Activated T-helper 1 cell treated with anti-CD3 and anti-CD28 coated beads, Interleukin-12 subunit alpha, Interleukin-12 subunit beta, Interleukin-2, Interleukin-4 antibody, amounts not matched to agents 30 ng/mL and 10 ng/mL and 1 ng/mL, durations not matched to agents 14 hours and 24 hours and 36 hours (primary cell): Measurements from ENCODE around the gene IRX2. TPM values are rescaled to one million over a fixed set of nuclear protein-coding genes. Genes with fewer than 3 reads are reported as not detected.

Experiments used
- DNase-seq: peaks from one replicate; pipeline ENCODE4 v3.0.0; 2021; ENCODE audit warnings: low spot score
- H3K27ac Mint-ChIP-seq: one replicate; pipeline ENCODE4 v1.8.0; 2021; ENCODE audit warnings: mild to moderate bottlenecking, mixed read lengths
- H3K27me3 Mint-ChIP-seq: one replicate; pipeline ENCODE4 v1.8.0; 2022; ENCODE audit warnings: mild to moderate bottlenecking, moderate library complexity, mixed read lengths; ENCODE audit not compliant: insufficient read depth
- H3K36me3 Mint-ChIP-seq: one replicate; pipeline ENCODE4 v1.8.0; 2021; ENCODE audit warnings: low read depth, mixed read lengths
- H3K4me1 Mint-ChIP-seq: one replicate; pipeline ENCODE4 v1.8.0; 2021; ENCODE audit warnings: low read depth, mixed read lengths
- H3K4me3 Mint-ChIP-seq: one replicate; pipeline ENCODE4 v1.8.0; 2021; ENCODE audit warnings: mild to moderate bottlenecking, moderate library complexity, mixed read lengths
- H3K9me3 Mint-ChIP-seq: one replicate; pipeline ENCODE4 v1.8.0; 2021; ENCODE audit warnings: mixed read lengths
- intact Hi-C: fragments of 100-400 bp; cut with micrococcal nuclease; formaldehyde crosslinking; loops from one replicate; pipeline ENCODE4 v1.15.1; 2024
- total RNA-seq: library from RNA; stranded (reverse); gene quantifications from 2 replicates; pipeline ENCODE4 v1.2.3, GENCODE V29; 2022

The IRX2 gene
- total RNA-seq, 1 donor from 2014 or later, result not detected

DNA sequence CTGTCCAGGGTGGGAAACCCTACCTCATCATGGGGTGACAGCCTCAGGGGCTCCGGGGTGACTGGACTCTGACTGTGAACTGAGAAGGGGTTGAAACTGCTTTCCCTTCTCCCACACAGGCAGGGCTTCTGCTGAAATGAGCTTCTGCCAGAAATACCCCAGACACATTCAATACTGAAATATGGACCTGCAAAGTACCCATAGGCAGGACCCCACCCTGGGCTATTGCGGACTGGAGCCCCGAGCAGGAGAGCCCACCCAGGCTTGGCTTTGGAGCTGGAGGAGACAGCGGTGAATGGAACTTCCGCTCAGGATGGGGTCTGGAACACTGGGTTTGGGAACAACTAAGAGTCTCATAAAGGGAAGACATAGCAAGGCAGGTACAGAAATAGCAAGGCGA lies 37.5 kb downstream of the IRX2 start:
- H3K4me3 Mint-ChIP-seq, result no peak overlapping the region
- intact Hi-C loops, result no loop called here

GRCh38 chr5:2711446-2712425 lies 39.7 kb downstream of the IRX2 start:
- no peaks in the 10 kb centered on the region for H3K9me3 Mint-ChIP-seq
- intact Hi-C loops, result no loop called here
- no peak for DNase-seq
- H3K4me3 Mint-ChIP-seq, result no peak overlapping the region
- H3K4me1 Mint-ChIP-seq, result no peaks in the 10 kb centered on the region
- no peaks in the 10 kb centered on the region for H3K36me3 Mint-ChIP-seq
- no peaks in the 10 kb centered on the region for H3K27me3 Mint-ChIP-seq
- H3K27ac Mint-ChIP-seq, result no peak overlapping the region

More for the DNA sequence above, 37.5 kb downstream of the IRX2 start:
- H3K9me3 Mint-ChIP-seq, result no peaks in the 10 kb centered on the region
- no peaks in the 10 kb centered on the region for H3K36me3 Mint-ChIP-seq
- no peaks in the 10 kb centered on the region for H3K4me1 Mint-ChIP-seq
- no peak for DNase-seq
- H3K27ac Mint-ChIP-seq, result no peak overlapping the region
- no peaks in the 10 kb centered on the region for H3K27me3 Mint-ChIP-seq

- intact Hi-C loops, result no loop called here
- Mint-ChIP-seq H3K9me3 (no peaks in the 10 kb centered on the region), H3K27ac (no peak overlapping the region), H3K36me3 (no peaks in the 10 kb centered on the region), H3K4me1 (no peaks in the 10 kb centered on the region), H3K4me3 (no peak overlapping the region), H3K27me3 (no peaks in the 10 kb centered on the region)
- DNase-seq, result no peak
These were observed 40.6 kb downstream of the IRX2 start for GRCh38 chr5:2710910-2711309.

GRCh38 chr5:2709976-2710689 lies 41.3 kb downstream of the IRX2 start:
- no peaks in the 10 kb centered on the region for H3K4me1 Mint-ChIP-seq
- H3K9me3 Mint-ChIP-seq, result no peaks in the 10 kb centered on the region
- H3K27me3 Mint-ChIP-seq, result no peaks in the 10 kb centered on the region
- no peaks in the 10 kb centered on the region for H3K36me3 Mint-ChIP-seq
- no peak for DNase-seq
- H3K4me3 Mint-ChIP-seq, result no peak overlapping the region
- intact Hi-C loops, result no loop called here
- H3K27ac Mint-ChIP-seq, result no peak overlapping the region

GRCh38 chr5:2708751-2709150 lies 42.7 kb downstream of the IRX2 start:
- no peak overlapping the region for H3K27ac Mint-ChIP-seq
- no peaks in the 10 kb centered on the region for H3K4me1 Mint-ChIP-seq
- no peak overlapping the region for H3K4me3 Mint-ChIP-seq
- intact Hi-C loops, result no loop called here
- DNase-seq, result no peak
- H3K36me3 Mint-ChIP-seq, result no peaks in the 10 kb centered on the region
- no peaks in the 10 kb centered on the region for H3K27me3 Mint-ChIP-seq
- H3K9me3 Mint-ChIP-seq, result no peaks in the 10 kb centered on the region

DNA sequence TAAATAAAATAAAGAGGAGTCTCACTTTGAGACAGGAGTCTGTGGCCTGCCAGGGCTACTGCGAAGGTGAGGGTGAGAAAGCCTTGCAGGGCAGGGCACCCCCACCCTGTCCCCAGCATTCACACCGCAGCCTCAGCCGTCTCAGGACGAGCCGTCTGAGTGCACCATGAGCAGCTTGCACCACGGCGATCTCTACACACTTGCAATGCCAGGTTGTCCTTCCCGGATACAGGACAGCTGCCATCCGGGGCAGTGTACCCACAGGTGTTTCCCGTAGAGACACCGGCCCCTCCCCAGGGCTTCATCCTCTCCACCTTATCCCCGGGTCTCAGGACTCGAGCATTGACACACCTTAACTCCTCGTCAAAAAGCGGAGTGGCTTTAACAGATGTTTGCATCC lies 43.3 kb downstream of the IRX2 start:
- no peak overlapping the region for H3K27ac Mint-ChIP-seq
- H3K27me3 Mint-ChIP-seq, result no peaks in the 10 kb centered on the region
- DNase-seq, result no peak
- H3K4me1 Mint-ChIP-seq, result no peaks in the 10 kb centered on the region
- H3K4me3 Mint-ChIP-seq, result no peak overlapping the region
- H3K36me3 Mint-ChIP-seq, result no peaks in the 10 kb centered on the region
- H3K9me3 Mint-ChIP-seq, result no peaks in the 10 kb centered on the region
- intact Hi-C loops, result no loop called here

DNA sequence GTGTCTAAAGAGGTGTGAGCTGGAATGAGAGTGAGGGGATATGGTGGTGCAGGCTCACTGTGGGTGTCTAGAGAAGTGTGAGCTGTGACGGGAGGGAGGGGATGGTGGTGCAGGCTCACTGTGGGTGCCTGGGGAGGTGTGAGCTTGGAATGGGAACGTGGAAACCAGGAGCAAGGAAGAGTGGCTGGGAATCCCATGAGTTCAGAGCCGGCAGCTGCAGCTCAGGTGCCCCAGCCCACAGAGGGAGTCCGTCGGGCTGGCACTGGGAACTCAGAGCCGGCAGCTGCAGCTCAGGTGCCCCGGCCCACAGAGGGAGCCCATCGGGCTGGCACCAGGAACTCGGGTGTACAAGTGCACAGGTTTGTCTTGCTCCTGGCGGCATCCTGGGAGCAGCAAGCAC lies 45.6 kb downstream of the IRX2 start:
- H3K4me3 Mint-ChIP-seq, result no peak overlapping the region
- H3K4me1 Mint-ChIP-seq, result no peaks in the 10 kb centered on the region
- peaks cover 3% of the 10 kb centered on the region for H3K9me3 Mint-ChIP-seq
- no peaks in the 10 kb centered on the region for H3K36me3 Mint-ChIP-seq
- no peak overlapping the region for H3K27ac Mint-ChIP-seq
- DNase-seq, result no peak
- intact Hi-C loops, result no loop called here
- H3K27me3 Mint-ChIP-seq, result no peaks in the 10 kb centered on the region

DNA sequence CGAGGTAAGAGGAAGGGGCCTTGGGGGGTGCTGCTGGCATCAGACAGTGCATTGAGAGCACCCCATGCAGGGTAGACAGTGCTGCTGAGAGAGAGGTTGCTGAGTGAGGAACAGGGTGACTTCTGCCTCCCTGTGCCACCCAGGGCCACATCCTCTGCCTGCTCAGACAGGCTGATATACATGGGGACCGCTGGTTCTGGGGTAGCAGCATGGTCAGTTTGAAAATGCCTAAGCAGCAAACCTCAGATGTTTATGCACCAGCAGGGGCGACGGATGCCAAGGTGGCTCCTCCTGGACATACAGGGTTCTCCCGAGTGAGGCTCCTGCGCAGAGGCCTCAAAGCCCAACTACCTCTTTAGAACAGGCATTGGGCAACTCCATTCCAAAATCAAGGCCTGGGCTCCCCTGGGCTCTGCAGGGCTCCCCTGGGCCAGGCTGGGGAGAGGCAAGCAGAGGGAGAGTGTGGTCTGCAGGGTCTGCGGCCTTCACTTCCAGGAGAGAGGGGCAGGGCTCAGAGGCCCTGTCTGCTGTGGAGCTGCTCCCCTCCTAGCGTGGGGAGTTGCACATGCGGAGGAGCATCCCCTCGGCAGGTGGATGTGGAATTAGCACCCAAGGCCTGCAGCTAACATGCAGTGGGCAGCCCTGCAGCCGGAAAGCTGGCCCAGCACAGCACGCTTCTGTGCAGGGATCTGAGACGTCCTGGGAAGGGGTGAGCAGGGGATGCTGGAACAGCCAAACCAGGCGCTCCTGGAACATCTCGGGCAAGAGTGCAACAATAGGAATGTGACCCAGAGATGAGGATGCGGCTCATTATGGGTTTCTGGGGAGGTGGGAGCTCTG lies 46.5 kb downstream of the IRX2 start:
- Mint-ChIP-seq H3K9me3 (peaks cover 3% of the 10 kb centered on the region), H3K36me3 (no peaks in the 10 kb centered on the region), H3K27me3 (no peaks in the 10 kb centered on the region), H3K27ac (no peak overlapping the region), H3K4me3 (no peak overlapping the region), H3K4me1 (no peaks in the 10 kb centered on the region)
- intact Hi-C loops, result no loop called here
- no peak for DNase-seq

DNA sequence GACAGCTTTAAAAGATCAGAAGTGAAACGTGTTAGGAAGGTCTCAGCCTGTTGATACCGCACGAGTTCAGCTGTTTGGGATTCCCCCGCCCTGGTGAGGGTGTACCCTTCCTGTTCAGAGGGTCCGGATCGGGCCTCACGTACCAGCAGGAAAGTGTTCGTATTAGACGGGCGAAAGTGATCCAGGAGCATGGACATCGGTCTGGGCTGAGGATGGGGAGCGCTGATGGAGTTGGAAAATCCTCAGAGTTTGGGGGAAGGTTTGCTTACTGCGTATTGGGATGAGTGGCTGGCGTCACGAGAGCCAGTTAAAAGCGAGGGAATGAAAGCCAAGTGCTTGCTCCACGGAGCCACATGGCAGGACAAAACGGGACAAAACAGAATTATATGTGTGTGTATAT lies 47.4 kb downstream of the IRX2 start:
- no peak for DNase-seq
- H3K27me3 Mint-ChIP-seq, result no peaks in the 10 kb centered on the region
- H3K27ac Mint-ChIP-seq, result no peak overlapping the region
- no peaks in the 10 kb centered on the region for H3K4me1 Mint-ChIP-seq
- H3K36me3 Mint-ChIP-seq, result no peaks in the 10 kb centered on the region
- no peak overlapping the region for H3K4me3 Mint-ChIP-seq
- peaks cover 3% of the 10 kb centered on the region for H3K9me3 Mint-ChIP-seq
- intact Hi-C loops, result no loop called here

GRCh38 chr5:2703615-2704014 lies 47.9 kb downstream of the IRX2 start:
- no peak overlapping the region for H3K4me3 Mint-ChIP-seq
- H3K27ac Mint-ChIP-seq, result no peak overlapping the region
- H3K4me1 Mint-ChIP-seq, result no peaks in the 10 kb centered on the region
- peaks cover 3% of the 10 kb centered on the region for H3K9me3 Mint-ChIP-seq
- no peaks in the 10 kb centered on the region for H3K36me3 Mint-ChIP-seq
- intact Hi-C loops, result no loop called here
- H3K27me3 Mint-ChIP-seq, result no peaks in the 10 kb centered on the region
- DNase-seq, result no peak

- Mint-ChIP-seq H3K9me3 (peaks cover 3% of the 10 kb centered on the region), H3K27me3 (no peaks in the 10 kb centered on the region), H3K27ac (no peak overlapping the region), H3K4me3 (no peak overlapping the region), H3K4me1 (no peaks in the 10 kb centered on the region), H3K36me3 (no peaks in the 10 kb centered on the region)
- DNase-seq, result no peak
- intact Hi-C loops, result no loop called here
These were observed 48.4 kb downstream of the IRX2 start for GRCh38 chr5:2703041-2703440.

DNA sequence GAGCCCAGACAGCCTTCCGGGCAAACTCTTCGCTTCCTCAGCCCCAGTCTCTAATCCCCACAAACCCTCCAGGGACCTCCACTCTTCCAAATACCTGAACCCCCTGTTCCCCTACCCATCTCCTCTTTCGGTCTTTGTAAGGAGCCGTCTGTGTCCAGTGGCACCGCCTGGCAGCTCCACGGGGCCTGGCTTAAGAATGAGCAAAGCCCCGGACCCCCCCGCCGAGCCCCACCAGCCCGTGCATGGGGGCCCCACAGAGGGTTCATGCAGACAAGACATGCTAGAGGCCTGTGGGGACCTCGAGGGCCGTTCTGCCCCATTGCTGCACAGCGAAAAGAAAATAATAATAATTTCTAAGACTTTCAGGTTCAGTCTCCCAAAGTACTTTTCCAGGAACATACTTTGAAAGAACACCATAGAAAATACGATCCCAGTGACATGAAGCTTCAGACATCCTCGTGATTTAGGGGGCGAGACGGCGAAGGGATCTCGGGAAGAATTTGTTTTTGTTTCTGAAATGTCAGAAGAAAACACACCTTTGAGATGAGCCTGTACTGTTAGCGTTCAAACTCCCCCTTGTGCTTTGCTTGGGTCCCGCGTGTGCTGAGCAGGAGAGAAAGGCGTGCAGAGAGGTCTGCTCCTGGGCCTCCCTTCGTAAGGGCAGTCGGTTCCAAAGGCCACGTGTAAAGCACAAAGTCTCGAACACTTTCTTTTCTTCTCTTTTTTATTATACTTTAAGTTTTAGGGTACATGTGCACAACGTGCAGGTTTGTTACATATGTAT lies 49.2 kb downstream of the IRX2 start:
- Mint-ChIP-seq H3K27ac (no peak overlapping the region), H3K27me3 (no peaks in the 10 kb centered on the region), H3K9me3 (peaks cover 3% of the 10 kb centered on the region), H3K36me3 (no peaks in the 10 kb centered on the region), H3K4me1 (no peaks in the 10 kb centered on the region), H3K4me3 (no peak overlapping the region)
- intact Hi-C loops, result no loop called here
- DNase-seq, result no peak
